K562 (cell line): Measurements from ENCODE around the gene SRRT. TPM values are rescaled to one million over a fixed set of nuclear protein-coding genes. Genes with fewer than 3 reads are reported as not detected.

Experiments
- ADNP ChIP-seq: fragments of 200-800 bp; sonication (Bioruptor generic); IDR thresholded peaks from 2 replicates; pipeline ENCODE4 v1.6.1; 2016; ENCODE audit warnings: missing genetic modification characterization, missing compliant biosample characterization
- CREB1 ChIP-seq, 2 experiments: sonication (generic) in 1 of 2; formaldehyde crosslinking in 1 of 2; IDR thresholded peaks; 2 replicates each; pipeline versions ENCODE4 v1.6.1 to v1.8.0; 2012 to 2022; ENCODE audit warnings: inconsistent platforms in 1 of 2, mild to moderate bottlenecking in 1 of 2, missing genetic modification reagents in 1 of 2, moderate library complexity in 1 of 2
- DPF2 ChIP-seq: fragments of 450-650 bp; IDR thresholded peaks from 2 replicates; pipeline ENCODE4 v1.6.1; 2016
- HINFP ChIP-seq: fragments of 450-650 bp; conservative IDR thresholded peaks from 2 replicates; pipeline ENCODE4 v1.6.1; 2016; ENCODE audit warnings: missing genetic modification characterization, low read depth, mild to moderate bottlenecking, control low read depth, missing compliant biosample characterization
- HMG20A ChIP-seq: fragments of 450-650 bp; formaldehyde crosslinking; conservative IDR thresholded peaks from 2 replicates; pipeline ENCODE4 v1.4.0; 2020; ENCODE audit warnings: mild to moderate bottlenecking, mixed read lengths
- ILF3 ChIP-seq: fragments of 450-650 bp; IDR thresholded peaks from 2 replicates; pipeline ENCODE4 v1.6.1; 2018; ENCODE audit warnings: antibody characterized with exemption, mild to moderate bottlenecking, moderate library complexity, borderline replicate concordance
- KAT8 ChIP-seq: fragments of 450-650 bp; IDR thresholded peaks from 2 replicates; pipeline ENCODE4 v1.6.1; 2016; ENCODE audit warnings: low read depth, mild to moderate bottlenecking
- LARP7 ChIP-seq: fragments of 450-650 bp; IDR thresholded peaks from 2 replicates; pipeline ENCODE4 v1.6.1; 2016
- MAZ ChIP-seq, 2 experiments: fragments of 450-650 bp in 1 of 2; sonication (generic) in 1 of 2; formaldehyde crosslinking; IDR thresholded peaks in 1 of 2; conservative IDR thresholded peaks in 1 of 2; 2 replicates each; pipeline versions ENCODE4 v1.4.0 to v1.5.0; 2020; ENCODE audit warnings: mild to moderate bottlenecking in 1 of 2, missing genetic modification reagents in 1 of 2
- MEF2A ChIP-seq: IDR thresholded peaks from 2 replicates; pipeline ENCODE4 v1.6.1; 2011; ENCODE audit warnings: low read depth, mild to moderate bottlenecking, low read length, moderate library complexity; ENCODE audit not compliant: control insufficient read depth
- PURB ChIP-seq: sonication (generic); formaldehyde crosslinking; IDR thresholded peaks from 2 replicates; pipeline ENCODE4 v1.9.0; 2021; ENCODE audit warnings: low read depth, mild to moderate bottlenecking, missing genetic modification reagents
- RB1 ChIP-seq: fragments of 450-650 bp; IDR thresholded peaks from 2 replicates; pipeline ENCODE4 v1.6.1; 2017; ENCODE audit warnings: low read depth, mild to moderate bottlenecking
- RBM14 ChIP-seq: fragments of 200-400 bp; formaldehyde crosslinking; IDR thresholded peaks from 2 replicates; pipeline ENCODE4 v1.6.1; 2018; ENCODE audit warnings: low read depth, mild to moderate bottlenecking, low read length, moderate library complexity, borderline replicate concordance; ENCODE audit not compliant: insufficient read depth
- RNF2 ChIP-seq: sonication (generic); IDR thresholded peaks from 2 replicates; pipeline ENCODE4 v1.6.1; 2016
- SIN3A ChIP-seq, 2 experiments: fragments of 150-350 bp in 1 of 2; IDR thresholded peaks; 2 replicates each; pipeline ENCODE4 v1.6.1; 2011 to 2016; ENCODE audit warnings: borderline replicate concordance in 2 of 2, low read depth in 2 of 2, low read length in 2 of 2, mild to moderate bottlenecking in 2 of 2, moderate library complexity in 2 of 2; ENCODE audit not compliant: control insufficient read depth in 1 of 2
- SRSF1 ChIP-seq: fragments of 200-400 bp; formaldehyde crosslinking; IDR thresholded peaks from 2 replicates; pipeline ENCODE4 v1.6.1; 2017; ENCODE audit warnings: mild to moderate bottlenecking, low read depth, low read length, moderate library complexity
- SRSF9 ChIP-seq: fragments of 200-400 bp; formaldehyde crosslinking; IDR thresholded peaks from 2 replicates; pipeline ENCODE4 v1.6.1; 2017; ENCODE audit warnings: low read depth, low read length, borderline replicate concordance
- STAT5B ChIP-seq: fragments of 250-450 bp; sonication (Bioruptor Pico); IDR thresholded peaks from 2 replicates; pipeline ENCODE4 v1.8.0; 2021; ENCODE audit warnings: mild to moderate bottlenecking, inconsistent platforms
- TCFL5 ChIP-seq: fragments of 250-450 bp; sonication (Bioruptor Pico); conservative IDR thresholded peaks from 2 replicates; pipeline ENCODE4 v1.6.1; 2021; ENCODE audit warnings: mild to moderate bottlenecking, moderate library complexity, matching md5 sums
- USF2 ChIP-seq: sonication (generic); formaldehyde crosslinking; IDR thresholded peaks from 2 replicates; pipeline ENCODE4 v1.5.0; 2020; ENCODE audit warnings: missing genetic modification reagents
- ZKSCAN3 ChIP-seq: fragments of 250-450 bp; sonication (Bioruptor Pico); IDR thresholded peaks from 2 replicates; pipeline ENCODE4 v1.4.0; 2020
- ZSCAN29 ChIP-seq: fragments of 450-650 bp; IDR thresholded peaks from 2 replicates; pipeline ENCODE4 v1.6.1; 2017
- ZZZ3 ChIP-seq: fragments of 450-650 bp; IDR thresholded peaks from 2 replicates; pipeline ENCODE4 v1.6.1; 2016; ENCODE audit warnings: antibody characterized with exemption, mild to moderate bottlenecking, moderate library complexity
- polyA plus RNA-seq, 8 experiments: library from polyadenylated mRNA; depleted of rRNA in 4 of 8; stranded (reverse) in 5 of 8; unstranded in 3 of 8; fragments of >200 nt; fragmentation: Nextera tagmentation in 2 of 8; fragmentation: Illumina TruSeq in 1 of 8; extraction: Ambion mirVana in 2 of 8; extraction: Trizol in 1 of 8; gene quantifications; 2 replicates each; pipeline versions ENCODE4 v1.2.1 to v1.2.3, GENCODE V29; 2011 to 2014; ENCODE audit warnings: inconsistent platforms in 1 of 8, missing spikeins in 1 of 8
- total RNA-seq, 7 experiments: library from RNA; depleted of rRNA in 6 of 7; stranded (reverse); fragments of >200 nt in 6 of 7; fragmentation: Illumina TruSeq in 2 of 7; extraction: Trizol in 2 of 7; gene quantifications; 2 replicates each; pipeline versions ENCODE4 v1.2.1 to v1.2.3, GENCODE V29; 2011 to 2021; ENCODE audit warnings: low replicate concordance in 1 of 7
- TF ChIP-seq, protein P1 (sequence below): sonication (generic); formaldehyde crosslinking; IDR thresholded peaks from 2 replicates; pipeline ENCODE4 v1.8.1; 2022; ENCODE audit warnings: missing genetic modification reagents
- TF ChIP-seq, protein P2 (sequence below): fragments of 250-450 bp; sonication (Bioruptor Pico); IDR thresholded peaks from 2 replicates; pipeline ENCODE4 v1.8.0; 2021; ENCODE audit warnings: borderline replicate concordance, mild to moderate bottlenecking, moderate library complexity; ENCODE audit not compliant: poor library complexity, severe bottlenecking

Gene SRRT
- total and polyA plus RNA-seq, 9 of the 15 experiments (the other 6 are each of a cell fraction or from before 2014, with no cell fraction given) = 10.3 to 263 (median 84.4) TPM

DNA sequence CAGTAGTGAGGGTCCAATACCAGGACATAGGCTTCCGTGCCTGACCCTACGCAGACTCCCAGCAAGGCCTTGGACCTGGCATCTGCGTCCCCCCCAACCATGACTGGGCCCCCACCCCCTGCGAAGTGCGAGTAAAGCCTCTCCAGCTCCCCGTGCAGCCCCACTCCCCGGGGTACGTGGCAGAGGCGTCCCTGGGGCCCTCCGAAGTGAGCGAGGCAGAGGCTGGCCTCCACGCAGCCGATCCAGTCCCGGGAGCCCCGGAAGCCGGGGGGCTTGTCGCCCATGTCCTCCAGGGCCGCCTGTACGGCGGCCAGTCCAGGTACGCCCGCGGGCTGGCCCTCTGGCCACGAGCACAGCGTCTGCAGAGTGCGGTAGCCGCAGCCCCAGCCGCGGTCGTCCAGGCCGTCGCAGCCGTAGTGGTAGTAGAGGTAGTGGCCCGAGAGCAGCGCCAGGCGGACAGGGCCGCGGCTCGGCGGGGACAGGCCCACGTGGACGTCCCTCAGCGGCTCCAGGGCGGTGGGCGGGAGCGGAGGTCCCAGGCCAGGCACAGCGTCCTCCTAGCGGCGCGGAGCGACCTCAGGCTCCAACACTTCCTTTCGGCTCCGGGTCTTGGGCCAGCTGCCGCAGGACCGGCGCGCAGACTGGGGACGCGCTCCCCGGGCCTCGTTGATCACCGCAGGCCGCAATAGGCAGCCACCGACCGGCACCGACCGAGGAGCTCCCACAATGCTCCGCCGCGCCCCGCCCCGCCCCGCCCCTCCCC is 14.3 kb downstream of the SRRT start, which contains the start of gene UFSP1 (continued):
- TF ChIP-seq SIN3A (IDR thresholded peaks at IDR 0.05; ENCODE audit: borderline replicate concordance in 2 of 2, control insufficient read depth in 1 of 2, low read depth in 2 of 2, low read length in 2 of 2) = peak; percentile 53 to 89; a peak in 3 of 4 replicates
- TF ChIP-seq CREB1 (IDR thresholded peaks at IDR 0.05) = no peak
- peak; percentile 52; the same call in 1 of the 2 replicates for TF ChIP-seq CREB1 (CRISPR knock-in tag; IDR thresholded peaks at IDR 0.05)
- no peak for TF ChIP-seq SRSF1
- no peak for TF ChIP-seq HINFP (tag)
- peak; percentile 71; the same call in 1 of the 2 replicates for TF ChIP-seq RNF2
- no peak for TF ChIP-seq HMG20A (CRISPR knock-in tag)
- TF ChIP-seq MEF2A = no peak
- TF ChIP-seq, protein P1, sequence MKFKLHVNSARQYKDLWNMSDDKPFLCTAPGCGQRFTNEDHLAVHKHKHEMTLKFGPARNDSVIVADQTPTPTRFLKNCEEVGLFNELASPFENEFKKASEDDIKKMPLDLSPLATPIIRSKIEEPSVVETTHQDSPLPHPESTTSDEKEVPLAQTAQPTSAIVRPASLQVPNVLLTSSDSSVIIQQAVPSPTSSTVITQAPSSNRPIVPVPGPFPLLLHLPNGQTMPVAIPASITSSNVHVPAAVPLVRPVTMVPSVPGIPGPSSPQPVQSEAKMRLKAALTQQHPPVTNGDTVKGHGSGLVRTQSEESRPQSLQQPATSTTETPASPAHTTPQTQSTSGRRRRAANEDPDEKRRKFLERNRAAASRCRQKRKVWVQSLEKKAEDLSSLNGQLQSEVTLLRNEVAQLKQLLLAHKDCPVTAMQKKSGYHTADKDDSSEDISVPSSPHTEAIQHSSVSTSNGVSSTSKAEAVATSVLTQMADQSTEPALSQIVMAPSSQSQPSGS (CRISPR knock-in tag) = no peak
- no peak for TF ChIP-seq PURB (CRISPR knock-in tag)
- no peak for TF ChIP-seq DPF2
- no peak for TF ChIP-seq STAT5B (CRISPR knock-in tag)
- TF ChIP-seq RB1 = peak; percentile 80
- TF ChIP-seq ILF3 = no peak
- no peak for TF ChIP-seq TCFL5 (CRISPR knock-in tag)
- TF ChIP-seq, protein P2, sequence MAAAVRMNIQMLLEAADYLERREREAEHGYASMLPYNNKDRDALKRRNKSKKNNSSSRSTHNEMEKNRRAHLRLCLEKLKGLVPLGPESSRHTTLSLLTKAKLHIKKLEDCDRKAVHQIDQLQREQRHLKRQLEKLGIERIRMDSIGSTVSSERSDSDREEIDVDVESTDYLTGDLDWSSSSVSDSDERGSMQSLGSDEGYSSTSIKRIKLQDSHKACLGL (CRISPR knock-in tag) = peak; percentile 86
- TF ChIP-seq ZZZ3 = no peak
- no peak for TF ChIP-seq ZKSCAN3 (CRISPR knock-in tag)
- peak; percentile 32; the same call in 1 of the 2 replicates for TF ChIP-seq RBM14
- no peak for TF ChIP-seq KAT8
- TF ChIP-seq ZSCAN29 = no peak
- peak; percentile 48 to 67; a peak in 2 of 4 replicates for TF ChIP-seq MAZ (CRISPR knock-in tag; conservative IDR thresholded peaks at IDR 0.05 in 1 of 2, IDR thresholded peaks at IDR 0.05 in 1 of 2)
- TF ChIP-seq USF2 (CRISPR knock-in tag) = peak; percentile 56; the same call in 1 of the 2 replicates
- no peak for TF ChIP-seq LARP7
- no peak for TF ChIP-seq SRSF9
- TF ChIP-seq ADNP (tag) = no peak
